Central memory CD8-positive, alpha-beta T cell (primary cell): Measurements from ENCODE around the gene LIMK2.
"Not testable (repeated sequence)": the region's sequence is repeated elsewhere in the genome, so short reads cannot be mapped to it uniquely, and the experiment has no call there.

Source experiments
- ATAC-seq: fragments of 150-1000 bp; cut with Tn5 transposase; replicated peaks from 2 replicates; pipeline ENCODE4 v1.10.0; 2022; ENCODE audit warnings: mild to moderate bottlenecking, moderate FRiP score, moderate number of reproducible peaks; ENCODE audit not compliant: poor library complexity, severe bottlenecking; ENCODE audit errors: extremely low read depth
- DNase-seq, 2 donors: peaks; one replicate each; pipeline ENCODE4 v3.0.0; 2021; ENCODE audit warnings: low spot score in 2 of 2
- H3K27ac Mint-ChIP-seq: one replicate; pipeline ENCODE4 v1.8.0; 2022; ENCODE audit warnings: low read depth, mild to moderate bottlenecking, moderate library complexity, mixed read lengths
- H3K27me3 Mint-ChIP-seq: one replicate; pipeline ENCODE4 v1.8.0; 2022; ENCODE audit warnings: mixed read lengths
- H3K36me3 Mint-ChIP-seq: one replicate; pipeline ENCODE4 v1.8.0; 2022; ENCODE audit warnings: mild to moderate bottlenecking, moderate library complexity, mixed read lengths; ENCODE audit not compliant: insufficient read depth
- H3K4me1 Mint-ChIP-seq: one replicate; pipeline ENCODE4 v1.8.0; 2022; ENCODE audit warnings: mixed read lengths
- H3K4me3 Mint-ChIP-seq: one replicate; pipeline ENCODE4 v1.8.0; 2022; ENCODE audit warnings: mild to moderate bottlenecking, moderate library complexity, mixed read lengths
- H3K9me3 Mint-ChIP-seq: one replicate; pipeline ENCODE4 v1.8.0; 2022; ENCODE audit warnings: mixed read lengths

Gene LIMK2

DNA sequence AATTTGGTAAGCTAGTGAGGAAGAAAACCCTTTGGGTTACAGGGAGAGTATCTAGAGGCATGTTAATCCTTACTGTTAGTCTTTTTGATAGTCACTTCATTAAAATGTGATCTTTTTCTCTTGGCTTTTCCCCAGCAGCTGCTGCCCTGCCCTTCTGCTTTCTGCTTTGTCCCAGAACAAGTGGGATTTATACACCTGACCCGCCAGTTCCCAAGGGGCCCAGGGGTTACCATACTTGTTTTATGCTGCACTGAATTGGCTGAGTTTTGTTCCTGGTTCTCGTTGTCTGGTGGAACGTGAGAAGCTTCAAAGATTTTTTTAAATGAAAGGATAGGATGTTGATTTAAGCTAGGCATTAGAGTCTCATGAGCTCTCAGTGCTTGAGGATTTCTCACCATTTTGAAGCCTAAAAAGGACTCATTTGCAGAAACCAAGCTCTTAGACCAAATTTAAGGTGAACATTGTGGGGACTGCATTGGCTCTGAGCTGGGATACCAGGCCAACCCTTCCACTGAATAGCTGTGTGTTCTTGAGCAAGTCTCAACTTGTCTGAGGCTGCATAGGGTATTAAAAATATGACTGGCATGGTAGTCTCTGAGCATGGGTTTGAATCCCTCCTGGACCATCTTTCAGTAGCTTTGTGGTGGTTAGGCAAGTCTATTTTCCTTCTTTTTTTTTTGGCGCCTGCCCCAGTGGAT is 6.6 kb downstream of the LIMK2 start:
- Mint-ChIP-seq H3K9me3 (no peaks in the 10 kb centered on the region), H3K4me3 (no peak overlapping the region), H3K27me3 (no peaks in the 10 kb centered on the region), H3K27ac (peak overlapping the region; percentile 7), H3K36me3 (peaks cover 3% of the 10 kb centered on the region), H3K4me1 (peaks cover 40% of the 10 kb centered on the region)
- ATAC-seq (no peak), DNase-seq (no peak)

DNA sequence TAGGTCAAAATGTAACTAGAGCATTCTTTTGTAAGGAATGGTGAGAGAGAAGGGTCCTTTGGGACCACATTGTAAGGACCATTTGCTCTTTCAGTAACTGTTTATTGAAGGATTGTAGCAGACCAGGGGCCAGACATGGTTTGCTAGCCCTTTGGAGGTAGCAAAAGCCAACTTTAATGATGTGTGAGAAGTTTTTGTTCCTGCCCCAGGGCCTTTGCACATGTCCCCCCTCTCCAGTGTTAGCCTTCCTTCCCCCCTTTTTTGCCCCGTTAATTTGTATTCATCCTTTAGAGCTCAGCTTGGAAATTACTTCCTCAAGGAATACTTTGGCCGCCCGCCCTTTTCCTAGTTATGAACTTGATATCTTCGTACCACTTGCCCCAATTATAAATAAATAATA is 9.0 kb downstream of the LIMK2 start:
- Mint-ChIP-seq H3K36me3 (peaks cover 3% of the 10 kb centered on the region), H3K4me1 (peaks cover 50% of the 10 kb centered on the region), H3K4me3 (no peak overlapping the region), H3K9me3 (no peaks in the 10 kb centered on the region), H3K27me3 (no peaks in the 10 kb centered on the region), H3K27ac (no peak overlapping the region)
- ATAC-seq (no peak), DNase-seq (no peak)

DNA sequence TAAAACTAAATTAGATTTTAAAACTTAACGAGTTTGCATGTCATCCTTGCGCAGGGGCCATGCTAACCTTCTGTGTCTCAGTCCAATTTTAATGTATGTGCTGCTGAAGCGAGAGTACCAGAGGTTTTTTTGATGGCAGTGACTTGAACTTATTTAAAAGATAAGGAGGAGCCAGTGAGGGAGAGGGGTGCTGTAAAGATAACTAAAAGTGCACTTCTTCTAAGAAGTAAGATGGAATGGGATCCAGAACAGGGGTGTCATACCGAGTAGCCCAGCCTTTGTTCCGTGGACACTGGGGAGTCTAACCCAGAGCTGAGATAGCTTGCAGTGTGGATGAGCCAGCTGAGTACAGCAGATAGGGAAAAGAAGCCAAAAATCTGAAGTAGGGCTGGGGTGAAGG is 10.6 kb downstream of the LIMK2 start:
- no peaks in the 10 kb centered on the region for H3K9me3 Mint-ChIP-seq
- H3K36me3 Mint-ChIP-seq = peaks cover 6% of the 10 kb centered on the region
- ATAC-seq = no peak
- H3K27me3 Mint-ChIP-seq = no peaks in the 10 kb centered on the region
- no peak for DNase-seq
- peaks cover 45% of the 10 kb centered on the region for H3K4me1 Mint-ChIP-seq
- H3K27ac Mint-ChIP-seq = no peak overlapping the region
- no peak overlapping the region for H3K4me3 Mint-ChIP-seq

- peak overlapping the region; percentile 38 for H3K27ac Mint-ChIP-seq
- no peak for ATAC-seq
- no peak for DNase-seq
- no peak overlapping the region for H3K4me3 Mint-ChIP-seq
- no peaks in the 10 kb centered on the region for H3K27me3 Mint-ChIP-seq
- H3K4me1 Mint-ChIP-seq = peaks cover 45% of the 10 kb centered on the region
- H3K9me3 Mint-ChIP-seq = no peaks in the 10 kb centered on the region
- H3K36me3 Mint-ChIP-seq = peaks cover 6% of the 10 kb centered on the region
Observed at GRCh38 chr22:31223786-31224191, 11.7 kb downstream of the LIMK2 start.

- H3K27me3 Mint-ChIP-seq, H3K4me3 Mint-ChIP-seq, DNase-seq, H3K9me3 Mint-ChIP-seq, ATAC-seq, H3K36me3 Mint-ChIP-seq: not testable (repeated sequence)
- Mint-ChIP-seq H3K27ac (peak overlapping the region; percentile 38), H3K4me1 (peaks cover 49% of the 10 kb centered on the region)
Observed at GRCh38 chr22:31224691-31225090, 12.6 kb downstream of the LIMK2 start.

GRCh38 chr22:31227186-31227585 is 15.1 kb downstream of the LIMK2 start:
- Mint-ChIP-seq H3K9me3 (no peaks in the 10 kb centered on the region), H3K36me3 (peaks cover 9% of the 10 kb centered on the region), H3K4me1 (peaks cover 38% of the 10 kb centered on the region), H3K4me3 (no peak overlapping the region), H3K27me3 (no peaks in the 10 kb centered on the region), H3K27ac (no peak overlapping the region)
- DNase-seq (no peak), ATAC-seq (no peak)

DNA sequence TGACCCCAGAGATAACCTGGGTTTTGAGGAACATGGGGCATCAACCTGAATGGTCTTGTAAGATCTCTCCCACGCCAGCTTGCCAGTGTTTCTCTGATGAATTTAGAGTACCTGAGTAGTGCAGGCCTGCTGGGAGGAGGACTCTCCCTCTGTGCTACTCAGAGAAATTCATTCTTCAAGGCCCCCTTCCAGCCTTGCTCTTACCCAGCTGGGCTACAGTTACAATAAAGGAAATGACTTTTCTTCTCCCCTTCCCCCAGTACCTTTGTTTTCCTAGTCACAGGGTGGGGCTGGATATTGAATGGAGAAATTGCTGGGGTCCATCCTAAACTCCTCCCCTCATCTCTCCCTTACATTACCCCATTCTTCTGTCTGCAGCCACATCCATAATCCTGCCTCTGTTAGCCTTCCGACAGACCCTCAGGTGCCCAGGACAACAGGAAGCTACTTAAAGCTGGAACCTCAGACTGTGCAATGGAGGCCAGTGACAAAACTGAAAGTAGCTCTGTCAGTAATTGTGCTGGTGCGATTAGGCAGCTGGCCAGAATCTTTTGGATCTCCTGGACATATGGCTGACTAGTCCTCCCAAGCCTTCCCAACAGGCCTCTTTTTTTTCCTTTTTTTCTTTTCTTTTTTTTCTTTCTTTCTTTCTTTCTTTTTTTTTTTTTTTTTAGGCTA is 17.4 kb downstream of the LIMK2 start:
- ATAC-seq = no peak
- Mint-ChIP-seq H3K4me3 (no peak overlapping the region), H3K27me3 (no peaks in the 10 kb centered on the region), H3K27ac (peak overlapping the region; percentile 87), H3K4me1 (peaks cover 30% of the 10 kb centered on the region), H3K9me3 (no peaks in the 10 kb centered on the region), H3K36me3 (peaks cover 9% of the 10 kb centered on the region)
- DNase-seq = no peak

GRCh38 chr22:31230155-31230870 is 18.2 kb downstream of the LIMK2 start:
- Mint-ChIP-seq H3K27me3 (no peaks in the 10 kb centered on the region), H3K36me3 (peaks cover 13% of the 10 kb centered on the region), H3K4me3 (no peak overlapping the region), H3K9me3 (no peaks in the 10 kb centered on the region), H3K27ac (peak overlapping the region; percentile 87), H3K4me1 (peaks cover 31% of the 10 kb centered on the region)
- ATAC-seq = no peak
- no peak for DNase-seq

DNA sequence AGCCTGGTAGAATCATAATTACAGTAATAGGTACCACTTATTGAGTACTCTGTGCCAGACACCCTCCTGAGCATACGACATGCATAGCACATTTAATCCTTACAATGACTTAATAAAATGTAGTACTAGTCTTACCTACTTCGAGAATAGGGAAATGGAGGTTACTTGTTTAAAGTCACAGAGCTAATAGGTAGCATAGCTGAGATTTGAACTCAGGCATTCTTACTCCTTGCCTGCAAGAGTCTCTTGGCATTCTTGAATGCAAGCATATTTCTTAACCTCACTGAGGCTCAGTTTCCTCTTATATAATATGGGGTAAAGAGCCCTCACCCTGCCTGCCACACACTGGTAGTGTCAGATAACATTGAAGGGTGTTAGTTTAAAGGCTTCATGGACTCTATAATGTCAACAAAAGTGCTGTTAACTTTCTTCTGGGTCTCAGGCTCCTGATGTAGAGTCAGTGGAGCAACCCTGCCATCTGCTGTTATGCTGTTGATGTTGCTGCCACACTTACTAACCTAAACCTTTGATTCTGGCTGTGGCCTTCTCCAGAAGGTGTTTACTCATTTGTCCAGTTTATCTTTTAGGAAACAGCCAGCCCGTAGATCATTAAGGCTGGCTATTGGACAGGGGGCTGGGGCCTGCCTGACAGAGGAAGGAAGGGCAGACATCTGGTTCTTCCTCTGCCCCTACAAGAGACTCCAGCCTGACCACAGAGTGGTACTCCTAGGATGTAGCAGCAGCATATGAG is 18.9 kb downstream of the LIMK2 start:
- H3K27ac Mint-ChIP-seq = no peak overlapping the region
- DNase-seq (peak; percentile 19 to 25), ATAC-seq (peak; percentile 62)
- H3K9me3 Mint-ChIP-seq = no peaks in the 10 kb centered on the region
- H3K4me3 Mint-ChIP-seq = no peak overlapping the region
- no peaks in the 10 kb centered on the region for H3K27me3 Mint-ChIP-seq
- peaks cover 26% of the 10 kb centered on the region for H3K4me1 Mint-ChIP-seq
- peaks cover 10% of the 10 kb centered on the region for H3K36me3 Mint-ChIP-seq

- ATAC-seq = no peak
- H3K9me3 Mint-ChIP-seq = no peaks in the 10 kb centered on the region
- no peak for DNase-seq
- peaks cover 7% of the 10 kb centered on the region for H3K36me3 Mint-ChIP-seq
- peaks cover 21% of the 10 kb centered on the region for H3K4me1 Mint-ChIP-seq
- no peaks in the 10 kb centered on the region for H3K27me3 Mint-ChIP-seq
- no peak overlapping the region for H3K27ac Mint-ChIP-seq
- H3K4me3 Mint-ChIP-seq = no peak overlapping the region
Observed at GRCh38 chr22:31233001-31233400, 20.9 kb downstream of the LIMK2 start.

DNA sequence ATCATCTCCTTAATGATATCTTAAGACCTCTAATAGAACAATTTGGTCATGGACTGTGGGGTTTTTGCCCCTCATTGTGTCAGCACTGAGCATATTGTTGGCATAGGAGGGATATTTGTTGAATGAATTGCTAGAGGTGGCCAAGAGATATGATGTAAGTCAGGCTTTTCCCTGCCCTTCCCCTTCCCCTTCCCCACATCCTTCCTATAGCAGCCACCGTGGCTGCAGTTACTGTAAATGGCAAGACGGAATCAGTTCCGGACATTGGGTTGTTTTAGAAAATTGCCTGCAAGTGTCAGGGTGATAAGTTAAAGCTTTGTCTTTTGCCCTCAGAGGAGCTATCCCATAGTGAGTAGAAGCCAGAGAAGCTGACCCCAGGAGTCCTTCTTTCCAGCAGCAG is 23.0 kb downstream of the LIMK2 start:
- Mint-ChIP-seq H3K36me3 (peaks cover 6% of the 10 kb centered on the region), H3K4me3 (no peak overlapping the region), H3K9me3 (no peaks in the 10 kb centered on the region), H3K27me3 (no peaks in the 10 kb centered on the region), H3K4me1 (peaks cover 21% of the 10 kb centered on the region), H3K27ac (no peak overlapping the region)
- ATAC-seq = no peak
- no peak for DNase-seq

GRCh38 chr22:31236044-31236443 is 23.9 kb downstream of the LIMK2 start:
- H3K27ac Mint-ChIP-seq = not testable (repeated sequence)

More at GRCh38 chr22:31236044-31236443, 23.9 kb downstream of the LIMK2 start:
- DNase-seq, H3K4me3 Mint-ChIP-seq, ATAC-seq, H3K9me3 Mint-ChIP-seq, H3K27me3 Mint-ChIP-seq: not testable (repeated sequence)
- Mint-ChIP-seq H3K36me3 (peaks cover 10% of the 10 kb centered on the region), H3K4me1 (peaks cover 21% of the 10 kb centered on the region)
